GM23338 (cell line): ENCODE data around the gene NRIP1. TPM values are rescaled to one million over a fixed set of nuclear protein-coding genes. Genes with fewer than 3 reads are reported as not detected.

ENCODE experiments used
- ATAC-seq: fragments of 200-7000 bp; cut with Tn5 transposase; 3 replicates; pipeline ENCODE4 v1.9.1; 2020
- DNase-seq: peaks from one replicate; pipeline ENCODE4 v3.0.0-alpha.2; 2015; ENCODE audit warnings: low spot score
- H2AFZ ChIP-seq: fragments of 200-600 bp; sonication (generic); 2 replicates; pipeline ENCODE4 v1.8.0; 2016; ENCODE audit warnings: antibody characterized with exemption, mild to moderate bottlenecking, moderate library complexity
- H3F3A ChIP-seq: fragments of 200-600 bp; sonication (generic); replicated peaks from 2 replicates; pipeline ENCODE4 v1.8.0; 2017; ENCODE audit warnings: antibody characterized with exemption, mixed run types, low read depth
- H3K27ac ChIP-seq: fragments of 200-600 bp; sonication (generic); 2 replicates; pipeline ENCODE4 v1.6.1; 2016; ENCODE audit warnings: low read depth
- H3K27me3 ChIP-seq: fragments of 200-600 bp; sonication (generic); 2 replicates; pipeline ENCODE4 v1.8.0; 2016; ENCODE audit warnings: mild to moderate bottlenecking, mixed run types, moderate library complexity; ENCODE audit not compliant: insufficient read depth
- H3K36me3 ChIP-seq: fragments of 200-600 bp; sonication (generic); 2 replicates; pipeline ENCODE4 v1.8.0; 2016; ENCODE audit warnings: mild to moderate bottlenecking; ENCODE audit not compliant: insufficient read depth
- H3K4me1 ChIP-seq: fragments of 200-600 bp; sonication (generic); 2 replicates; pipeline ENCODE4 v1.8.0; 2016; ENCODE audit warnings: mild to moderate bottlenecking, moderate library complexity; ENCODE audit not compliant: insufficient read depth
- H3K4me2 ChIP-seq: fragments of 200-600 bp; sonication (generic); 2 replicates; pipeline ENCODE4 v1.7.1; 2017; ENCODE audit warnings: mixed run types
- H3K4me3 ChIP-seq: fragments of 200-600 bp; sonication (generic); 2 replicates; pipeline ENCODE4 v1.6.1; 2016; ENCODE audit warnings: mixed run types
- H3K79me2 ChIP-seq: fragments of 200-600 bp; sonication (generic); replicated peaks from 2 replicates; pipeline ENCODE4 v1.8.0; 2017; ENCODE audit warnings: mild to moderate bottlenecking; ENCODE audit not compliant: insufficient read depth
- H3K9me2 ChIP-seq: fragments of 200-600 bp; sonication (generic); 2 replicates; pipeline ENCODE4 v1.8.0; 2017; ENCODE audit not compliant: insufficient read depth
- H4K20me1 ChIP-seq: fragments of 200-600 bp; sonication (generic); replicated peaks from 2 replicates; pipeline ENCODE4 v1.8.0; 2017; ENCODE audit warnings: mild to moderate bottlenecking; ENCODE audit not compliant: insufficient read depth
- H3K27ac Mint-ChIP-seq: 2 replicates; pipeline ENCODE4 v1.8.0; 2020; ENCODE audit warnings: inconsistent platforms, mild to moderate bottlenecking, moderate library complexity, mixed read lengths
- H3K27me3 Mint-ChIP-seq: 3 replicates; pipeline ENCODE4 v1.8.0; 2022; ENCODE audit warnings: low read depth, mild to moderate bottlenecking, moderate library complexity, mixed read lengths, inconsistent platforms; ENCODE audit not compliant: insufficient read depth, poor library complexity
- H3K36me3 Mint-ChIP-seq: 3 replicates; pipeline ENCODE4 v1.8.0; 2021; ENCODE audit warnings: low read depth, mild to moderate bottlenecking, inconsistent platforms, moderate library complexity, mixed read lengths
- H3K4me1 Mint-ChIP-seq: 3 replicates; pipeline ENCODE4 v1.8.0; 2020; ENCODE audit warnings: mild to moderate bottlenecking, inconsistent platforms, mixed read lengths
- H3K4me3 Mint-ChIP-seq: 3 replicates; pipeline ENCODE4 v1.8.0; 2021; ENCODE audit warnings: moderate library complexity, mild to moderate bottlenecking, inconsistent platforms, mixed read lengths
- H3K9me3 Mint-ChIP-seq: 3 replicates; pipeline ENCODE4 v1.8.0; 2020; ENCODE audit warnings: moderate library complexity, mild to moderate bottlenecking, inconsistent platforms, mixed read lengths
- ZNF114 ChIP-seq: fragments of 250-450 bp; sonication (Bioruptor Pico); IDR thresholded peaks from 2 replicates; pipeline ENCODE4 v1.5.0; 2020; ENCODE audit warnings: mild to moderate bottlenecking, moderate library complexity
- ZNF331 ChIP-seq: fragments of 250-450 bp; sonication (Bioruptor Pico); IDR thresholded peaks from 2 replicates; pipeline ENCODE4 v1.5.0; 2020; ENCODE audit warnings: low read depth, mild to moderate bottlenecking, moderate library complexity
- long read RNA-seq: library from polyadenylated mRNA; unstranded; transcript quantifications from one replicate; pipeline ENCODE4 v2.0.0, GENCODE V29; 2020; ENCODE audit not compliant: unreplicated experiment
- polyA plus RNA-seq: library from polyadenylated mRNA; unstranded; fragments of >200 nt; fragmentation: Nextera tagmentation; extraction: Ambion mirVana; gene quantifications from 2 replicates; pipeline ENCODE4 v1.2.1, GENCODE V29; 2016
- total RNA-seq: library from RNA; depleted of rRNA; stranded (reverse); fragments of >200 nt; shearing (Covaris generic); gene quantifications from 2 replicates; pipeline ENCODE4 v1.2.3, GENCODE V29; 2014; rRNA removed
- TF ChIP-seq, protein P1 (sequence below): IDR thresholded peaks from one replicate; pipeline ENCODE4 v1.6.1; 2018; ENCODE audit warnings: antibody characterized with exemption; ENCODE audit not compliant: unreplicated experiment
- TF ChIP-seq, protein P2 (sequence below), 2 experiments: fragments of 200-600 bp in 1 of 2; sonication (generic) in 1 of 2; conservative IDR thresholded peaks; 2 replicates each; pipeline versions ENCODE4 v1.5.1 to v1.6.1; 2016 to 2017; ENCODE audit warnings: antibody characterized with exemption in 2 of 2, low read depth in 2 of 2, mild to moderate bottlenecking in 2 of 2, moderate library complexity in 1 of 2

Gene NRIP1, protein sequence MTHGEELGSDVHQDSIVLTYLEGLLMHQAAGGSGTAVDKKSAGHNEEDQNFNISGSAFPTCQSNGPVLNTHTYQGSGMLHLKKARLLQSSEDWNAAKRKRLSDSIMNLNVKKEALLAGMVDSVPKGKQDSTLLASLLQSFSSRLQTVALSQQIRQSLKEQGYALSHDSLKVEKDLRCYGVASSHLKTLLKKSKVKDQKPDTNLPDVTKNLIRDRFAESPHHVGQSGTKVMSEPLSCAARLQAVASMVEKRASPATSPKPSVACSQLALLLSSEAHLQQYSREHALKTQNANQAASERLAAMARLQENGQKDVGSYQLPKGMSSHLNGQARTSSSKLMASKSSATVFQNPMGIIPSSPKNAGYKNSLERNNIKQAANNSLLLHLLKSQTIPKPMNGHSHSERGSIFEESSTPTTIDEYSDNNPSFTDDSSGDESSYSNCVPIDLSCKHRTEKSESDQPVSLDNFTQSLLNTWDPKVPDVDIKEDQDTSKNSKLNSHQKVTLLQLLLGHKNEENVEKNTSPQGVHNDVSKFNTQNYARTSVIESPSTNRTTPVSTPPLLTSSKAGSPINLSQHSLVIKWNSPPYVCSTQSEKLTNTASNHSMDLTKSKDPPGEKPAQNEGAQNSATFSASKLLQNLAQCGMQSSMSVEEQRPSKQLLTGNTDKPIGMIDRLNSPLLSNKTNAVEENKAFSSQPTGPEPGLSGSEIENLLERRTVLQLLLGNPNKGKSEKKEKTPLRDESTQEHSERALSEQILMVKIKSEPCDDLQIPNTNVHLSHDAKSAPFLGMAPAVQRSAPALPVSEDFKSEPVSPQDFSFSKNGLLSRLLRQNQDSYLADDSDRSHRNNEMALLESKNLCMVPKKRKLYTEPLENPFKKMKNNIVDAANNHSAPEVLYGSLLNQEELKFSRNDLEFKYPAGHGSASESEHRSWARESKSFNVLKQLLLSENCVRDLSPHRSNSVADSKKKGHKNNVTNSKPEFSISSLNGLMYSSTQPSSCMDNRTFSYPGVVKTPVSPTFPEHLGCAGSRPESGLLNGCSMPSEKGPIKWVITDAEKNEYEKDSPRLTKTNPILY (N-terminal part only)
- total RNA-seq (8.9 and 9.0 TPM in 2 replicates), polyA plus RNA-seq (2.3 and 3.0 TPM in 2 replicates)
- long read RNA-seq, full-length matches to known transcripts: 1 of 1 reads
- long read RNA-seq, partial matches to known transcripts: 0 of 1 reads
- long read RNA-seq, other reads (novel, unspliced or antisense): 0 of 1 reads

DNA sequence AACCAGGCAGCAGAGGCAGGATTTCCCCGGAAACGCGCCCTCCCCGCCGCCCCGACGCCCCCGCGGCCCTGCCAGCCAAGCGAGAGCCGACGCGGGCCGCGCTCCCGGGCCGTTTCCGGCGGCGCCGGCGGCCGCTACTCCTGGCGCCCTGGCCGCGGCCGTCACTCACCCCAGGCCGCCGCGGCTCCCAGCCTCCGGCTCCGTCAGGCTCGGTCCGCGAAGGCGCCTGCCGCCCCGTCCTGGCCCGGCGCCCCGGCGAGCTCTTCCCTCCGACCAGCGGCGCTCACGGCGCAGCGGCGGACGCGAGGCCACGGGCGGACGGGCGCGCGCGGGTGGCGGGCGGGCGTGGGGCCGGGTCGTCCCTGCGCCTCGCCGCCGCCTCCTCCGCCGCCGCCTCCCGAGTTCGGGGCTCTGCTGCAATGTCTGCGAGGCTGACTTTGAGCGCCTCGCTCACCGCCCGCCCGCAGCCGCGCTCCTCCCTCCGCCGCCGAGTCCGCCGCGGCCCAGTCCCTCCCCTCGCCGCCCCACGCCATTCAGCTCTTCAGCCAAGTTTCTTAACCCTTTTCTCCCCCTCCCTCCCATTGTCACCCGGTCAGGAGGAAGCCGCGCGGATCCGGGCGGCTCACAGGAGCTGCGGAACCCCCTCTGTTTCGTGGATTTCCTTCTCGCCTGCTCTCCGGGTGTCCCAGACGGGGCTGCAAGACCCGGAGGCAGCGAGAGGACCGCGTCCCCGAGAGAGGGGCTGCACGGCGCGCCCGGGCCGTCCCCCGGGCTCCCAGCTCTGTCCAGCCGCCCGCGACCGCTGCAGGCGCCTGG, at the start of gene NRIP1:
Gene NRIP1 (minus strand): TSS at position 425 of the 816 bp plus-strand sequence. CDS start 96,808 bp downstream, outside the sequence.
- peak within 1 kb of the TSS; percentile 86 for H3K4me2 ChIP-seq
- Mint-ChIP-seq H3K4me1 (peaks cover 47% of the 10 kb centered on the region), H3K27ac (peak within 1 kb of the TSS; percentile 87), H3K4me3 (peak within 1 kb of the TSS; percentile 93), H3K9me3 (no peaks in the 10 kb centered on the region), H3K36me3 (no peaks in the 10 kb centered on the region; the same call in 2 of the 3 replicates), H3K27me3 (peaks cover 13% of the 10 kb centered on the region)
- no peaks in the 10 kb centered on the region for H4K20me1 ChIP-seq
- H3F3A ChIP-seq: no peaks in the 10 kb centered on the region
- peak; percentile 73 for ATAC-seq
- peaks cover 42% of the 10 kb centered on the region for H3K79me2 ChIP-seq
- H3K4me3 ChIP-seq: peak within 1 kb of the TSS; percentile 77
- H3K36me3 ChIP-seq: no peaks in the 10 kb centered on the region
- TF ChIP-seq, protein P1, sequence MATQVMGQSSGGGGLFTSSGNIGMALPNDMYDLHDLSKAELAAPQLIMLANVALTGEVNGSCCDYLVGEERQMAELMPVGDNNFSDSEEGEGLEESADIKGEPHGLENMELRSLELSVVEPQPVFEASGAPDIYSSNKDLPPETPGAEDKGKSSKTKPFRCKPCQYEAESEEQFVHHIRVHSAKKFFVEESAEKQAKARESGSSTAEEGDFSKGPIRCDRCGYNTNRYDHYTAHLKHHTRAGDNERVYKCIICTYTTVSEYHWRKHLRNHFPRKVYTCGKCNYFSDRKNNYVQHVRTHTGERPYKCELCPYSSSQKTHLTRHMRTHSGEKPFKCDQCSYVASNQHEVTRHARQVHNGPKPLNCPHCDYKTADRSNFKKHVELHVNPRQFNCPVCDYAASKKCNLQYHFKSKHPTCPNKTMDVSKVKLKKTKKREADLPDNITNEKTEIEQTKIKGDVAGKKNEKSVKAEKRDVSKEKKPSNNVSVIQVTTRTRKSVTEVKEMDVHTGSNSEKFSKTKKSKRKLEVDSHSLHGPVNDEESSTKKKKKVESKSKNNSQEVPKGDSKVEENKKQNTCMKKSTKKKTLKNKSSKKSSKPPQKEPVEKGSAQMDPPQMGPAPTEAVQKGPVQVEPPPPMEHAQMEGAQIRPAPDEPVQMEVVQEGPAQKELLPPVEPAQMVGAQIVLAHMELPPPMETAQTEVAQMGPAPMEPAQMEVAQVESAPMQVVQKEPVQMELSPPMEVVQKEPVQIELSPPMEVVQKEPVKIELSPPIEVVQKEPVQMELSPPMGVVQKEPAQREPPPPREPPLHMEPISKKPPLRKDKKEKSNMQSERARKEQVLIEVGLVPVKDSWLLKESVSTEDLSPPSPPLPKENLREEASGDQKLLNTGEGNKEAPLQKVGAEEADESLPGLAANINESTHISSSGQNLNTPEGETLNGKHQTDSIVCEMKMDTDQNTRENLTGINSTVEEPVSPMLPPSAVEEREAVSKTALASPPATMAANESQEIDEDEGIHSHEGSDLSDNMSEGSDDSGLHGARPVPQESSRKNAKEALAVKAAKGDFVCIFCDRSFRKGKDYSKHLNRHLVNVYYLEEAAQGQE: peak; percentile 41
- TF ChIP-seq ZNF114 (CRISPR knock-in tag): no peak
- no peak for TF ChIP-seq ZNF331 (CRISPR knock-in tag)
- peak within 1 kb of the TSS; percentile 91 for H2AFZ ChIP-seq
- H3K4me1 ChIP-seq: peaks cover 41% of the 10 kb centered on the region
- DNase-seq: peak; percentile 84
- H3K27me3 ChIP-seq: peaks cover 34% of the 10 kb centered on the region
- no peaks in the 10 kb centered on the region for H3K9me2 ChIP-seq
- H3K27ac ChIP-seq: no peak within 1 kb of the TSS

DNA sequence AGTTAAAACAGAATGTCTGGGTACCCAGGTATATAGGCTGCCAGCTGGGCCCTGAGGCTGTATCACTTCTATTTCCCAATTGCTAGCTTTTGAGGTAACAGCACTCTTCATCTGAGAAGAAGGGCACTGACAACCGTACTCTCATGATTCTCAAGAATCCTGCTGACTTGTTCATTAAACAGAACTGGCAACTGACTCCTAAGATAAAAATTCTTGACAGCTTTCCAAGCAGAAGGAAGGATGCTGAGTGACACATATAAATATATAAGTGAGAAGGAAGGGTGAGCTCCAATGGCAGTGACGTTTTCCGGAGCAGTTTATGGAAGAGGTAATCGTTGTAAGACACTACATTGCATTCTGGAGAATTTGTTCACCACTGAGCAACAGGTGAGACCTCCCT, 48.1 kb upstream of the NRIP1 start:
- no peaks in the 10 kb centered on the region for H3K27me3 ChIP-seq
- Mint-ChIP-seq H3K36me3 (no peaks in the 10 kb centered on the region), H3K4me1 (no peaks in the 10 kb centered on the region), H3K27ac (no peak overlapping the region), H3K27me3 (peaks cover 3% of the 10 kb centered on the region), H3K4me3 (no peak overlapping the region), H3K9me3 (no peaks in the 10 kb centered on the region)
- H4K20me1 ChIP-seq: no peaks in the 10 kb centered on the region
- H3K4me1 ChIP-seq: peaks cover 5% of the 10 kb centered on the region; the same call in 1 of the 2 replicates
- H3K4me2 ChIP-seq: no peak overlapping the region
- ATAC-seq (no peak), DNase-seq (no peak)
- no peaks in the 10 kb centered on the region for H3K9me2 ChIP-seq
- H3K36me3 ChIP-seq: no peaks in the 10 kb centered on the region
- no peak overlapping the region for H3K27ac ChIP-seq
- H3F3A ChIP-seq: no peaks in the 10 kb centered on the region
- H2AFZ ChIP-seq: no peak overlapping the region
- H3K4me3 ChIP-seq: no peak overlapping the region
- no peaks in the 10 kb centered on the region for H3K79me2 ChIP-seq
- TF ChIP-seq, protein P2, sequence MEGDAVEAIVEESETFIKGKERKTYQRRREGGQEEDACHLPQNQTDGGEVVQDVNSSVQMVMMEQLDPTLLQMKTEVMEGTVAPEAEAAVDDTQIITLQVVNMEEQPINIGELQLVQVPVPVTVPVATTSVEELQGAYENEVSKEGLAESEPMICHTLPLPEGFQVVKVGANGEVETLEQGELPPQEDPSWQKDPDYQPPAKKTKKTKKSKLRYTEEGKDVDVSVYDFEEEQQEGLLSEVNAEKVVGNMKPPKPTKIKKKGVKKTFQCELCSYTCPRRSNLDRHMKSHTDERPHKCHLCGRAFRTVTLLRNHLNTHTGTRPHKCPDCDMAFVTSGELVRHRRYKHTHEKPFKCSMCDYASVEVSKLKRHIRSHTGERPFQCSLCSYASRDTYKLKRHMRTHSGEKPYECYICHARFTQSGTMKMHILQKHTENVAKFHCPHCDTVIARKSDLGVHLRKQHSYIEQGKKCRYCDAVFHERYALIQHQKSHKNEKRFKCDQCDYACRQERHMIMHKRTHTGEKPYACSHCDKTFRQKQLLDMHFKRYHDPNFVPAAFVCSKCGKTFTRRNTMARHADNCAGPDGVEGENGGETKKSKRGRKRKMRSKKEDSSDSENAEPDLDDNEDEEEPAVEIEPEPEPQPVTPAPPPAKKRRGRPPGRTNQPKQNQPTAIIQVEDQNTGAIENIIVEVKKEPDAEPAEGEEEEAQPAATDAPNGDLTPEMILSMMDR (conservative IDR thresholded peaks at IDR 0.05; ENCODE audit: low read depth in 2 of 2): no peak
